Choroid plexus epithelial cell (primary cell): ENCODE measurements around the gene DNAH5.
A peak's percentile ranks its signal among the peaks of the same experiment; 100 is the strongest.

Source experiments
- DNase-seq: peaks from one replicate; pipeline ENCODE4 v3.0.0-alpha.2; 2010; ENCODE audit warnings: low read depth
- H3K4me3 ChIP-seq: 2 replicates; pipeline ENCODE4 v1.5.1; 2011; ENCODE audit warnings: low read depth, mild to moderate bottlenecking, control low read depth, low read length, moderate library complexity
- CTCF ChIP-seq: conservative IDR thresholded peaks from 2 replicates; pipeline ENCODE4 v1.5.1; 2011; ENCODE audit warnings: low read depth, mild to moderate bottlenecking, control low read depth, inconsistent platforms, low read length, moderate library complexity

DNAH5 gene

GRCh38 chr5:13773649-13774048, 170.8 kb downstream of the DNAH5 start:
- no peak for TF ChIP-seq CTCF
- DNase-seq = no peak

GRCh38 chr5:13771011-13771571, 173.4 kb downstream of the DNAH5 start:
- DNase-seq = peak; percentile 2
- H3K4me3 ChIP-seq = no peak overlapping the region
- TF ChIP-seq CTCF = no peak

More at GRCh38 chr5:13773649-13774048, 170.8 kb downstream of the DNAH5 start:
- no peak overlapping the region for H3K4me3 ChIP-seq

GRCh38 chr5:13766236-13766635, 178.3 kb downstream of the DNAH5 start:
- no peak overlapping the region for H3K4me3 ChIP-seq
- DNase-seq = no peak
- TF ChIP-seq CTCF = no peak

GRCh38 chr5:13763719-13764118, 180.8 kb downstream of the DNAH5 start:
- no peak for TF ChIP-seq CTCF
- DNase-seq = no peak
- H3K4me3 ChIP-seq = no peak overlapping the region

GRCh38 chr5:13749766-13750165, 194.7 kb downstream of the DNAH5 start:
- DNase-seq = no peak
- no peak overlapping the region for H3K4me3 ChIP-seq
- no peak for TF ChIP-seq CTCF

- TF ChIP-seq CTCF = no peak
- no peak overlapping the region for H3K4me3 ChIP-seq
- DNase-seq = no peak
These were observed 198.5 kb downstream of the DNAH5 start for GRCh38 chr5:13746026-13746425.

- DNase-seq = peak; percentile 30
- TF ChIP-seq CTCF = no peak
- H3K4me3 ChIP-seq = no peak overlapping the region
These were observed 199.0 kb downstream of the DNAH5 start for GRCh38 chr5:13745508-13745907.
